HepG2 (cell line): Measurements from ENCODE around the gene CSDE1. TPM values are rescaled to one million over a fixed set of nuclear protein-coding genes. Genes with fewer than 3 reads are reported as not detected.

Experiments used
- ARID3A ChIP-seq: IDR thresholded peaks from 2 replicates; pipeline ENCODE4 v1.6.1; 2012; ENCODE audit warnings: low read depth, low read length, improper control_type of control experiment
- BHLHE40 ChIP-seq: IDR thresholded peaks from 2 replicates; pipeline ENCODE4 v1.6.1; 2011; ENCODE audit warnings: low read length, improper control_type of control experiment
- FOSL2 ChIP-seq: sonication (generic); formaldehyde crosslinking; IDR thresholded peaks from 2 replicates; pipeline ENCODE4 v1.4.0; 2020; ENCODE audit warnings: missing genetic modification reagents
- GATAD1 ChIP-seq: IDR thresholded peaks from 2 replicates; pipeline ENCODE4 v1.6.1; 2016; ENCODE audit warnings: missing genetic modification reagents, missing compliant biosample characterization
- JUND ChIP-seq: sonication (generic); formaldehyde crosslinking; IDR thresholded peaks from 2 replicates; pipeline ENCODE4 v1.8.0; 2022; ENCODE audit warnings: mild to moderate bottlenecking, missing genetic modification reagents
- LCORL ChIP-seq, 2 experiments: fragments of 450-650 bp in 1 of 2; sonication (generic) in 1 of 2; formaldehyde crosslinking in 1 of 2; IDR thresholded peaks; 2 replicates each; pipeline versions ENCODE4 v1.5.0 to v1.6.1; 2017 to 2020; ENCODE audit warnings: antibody characterized with exemption in 1 of 2, missing genetic modification reagents in 1 of 2
- MAZ ChIP-seq, 2 experiments: sonication (generic) in 1 of 2; formaldehyde crosslinking in 1 of 2; IDR thresholded peaks; 2 replicates each; pipeline versions ENCODE4 v1.5.0 to v1.6.1; 2012 to 2020; ENCODE audit warnings: low read depth in 2 of 2, mild to moderate bottlenecking in 2 of 2, borderline replicate concordance in 1 of 2, improper control_type of control experiment in 1 of 2, low read length in 1 of 2, missing genetic modification reagents in 1 of 2, moderate library complexity in 1 of 2
- MIER2 ChIP-seq: IDR thresholded peaks from 2 replicates; pipeline ENCODE4 v1.6.1; 2016; ENCODE audit warnings: missing biosample characterization, missing genetic modification reagents
- PHF20 ChIP-seq: sonication (generic); formaldehyde crosslinking; IDR thresholded peaks from 2 replicates; pipeline ENCODE4 v1.5.0; 2020; ENCODE audit warnings: mild to moderate bottlenecking, missing genetic modification reagents
- RXRB ChIP-seq: IDR thresholded peaks from 2 replicates; pipeline ENCODE4 v1.6.1; 2016; ENCODE audit warnings: borderline replicate concordance, missing genetic modification reagents, missing compliant biosample characterization
- SALL2 ChIP-seq: sonication (generic); formaldehyde crosslinking; IDR thresholded peaks from 2 replicates; pipeline ENCODE4 v1.8.1; 2023; ENCODE audit warnings: mild to moderate bottlenecking, missing genetic modification reagents, inconsistent platforms
- SP5 ChIP-seq: IDR thresholded peaks from 2 replicates; pipeline ENCODE4 v1.6.1; 2016; ENCODE audit warnings: low read depth, borderline replicate concordance
- TOE1 ChIP-seq: sonication (generic); formaldehyde crosslinking; IDR thresholded peaks from 2 replicates; pipeline ENCODE4 v1.4.0; 2020; ENCODE audit warnings: mild to moderate bottlenecking, missing genetic modification reagents
- ZBTB21 ChIP-seq: sonication (generic); formaldehyde crosslinking; IDR thresholded peaks from 2 replicates; pipeline ENCODE4 v1.4.0; 2020; ENCODE audit warnings: missing genetic modification reagents
- ZNF282 ChIP-seq: fragments of 450-650 bp; IDR thresholded peaks from 2 replicates; pipeline ENCODE4 v1.6.1; 2018; ENCODE audit not compliant: partially characterized antibody
- ZNF350 ChIP-seq: sonication (generic); formaldehyde crosslinking; IDR thresholded peaks from 2 replicates; pipeline ENCODE4 v1.4.0; 2020; ENCODE audit warnings: mild to moderate bottlenecking, low read depth, missing genetic modification reagents, borderline replicate concordance
- ZNF530 ChIP-seq: sonication (generic); formaldehyde crosslinking; IDR thresholded peaks from 2 replicates; pipeline ENCODE4 v1.5.0; 2020; ENCODE audit warnings: low read depth, mild to moderate bottlenecking, missing genetic modification reagents
- ZNF704 ChIP-seq: sonication (generic); formaldehyde crosslinking; IDR thresholded peaks from 2 replicates; pipeline ENCODE4 v1.8.1; 2023; ENCODE audit warnings: mild to moderate bottlenecking, inconsistent platforms, moderate library complexity, missing genetic modification reagents, borderline replicate concordance
- ZNF720 ChIP-seq: sonication (generic); formaldehyde crosslinking; IDR thresholded peaks from 2 replicates; pipeline ENCODE4 v1.4.0; 2020; ENCODE audit warnings: missing genetic modification reagents
- ZNF737 ChIP-seq: sonication (generic); formaldehyde crosslinking; IDR thresholded peaks from 2 replicates; pipeline ENCODE4 v1.5.0; 2020; ENCODE audit warnings: missing genetic modification reagents, mild to moderate bottlenecking, borderline replicate concordance
- ZSCAN12 ChIP-seq: sonication (generic); formaldehyde crosslinking; IDR thresholded peaks from 2 replicates; pipeline ENCODE4 v1.9.0; 2021; ENCODE audit warnings: mild to moderate bottlenecking, missing genetic modification reagents
- ZSCAN31 ChIP-seq: sonication (generic); formaldehyde crosslinking; IDR thresholded peaks from 2 replicates; pipeline ENCODE4 v1.5.0; 2020; ENCODE audit warnings: low read depth, mild to moderate bottlenecking, missing genetic modification reagents
- polyA plus RNA-seq, 8 experiments: library from polyadenylated mRNA; depleted of rRNA in 3 of 8; stranded (reverse) in 7 of 8; unstranded in 1 of 8; fragments of >200 nt; fragmentation: Illumina TruSeq in 4 of 8; extraction: Trizol in 4 of 8; gene quantifications; 2 replicates each; pipeline versions ENCODE4 v1.2.1 to v1.2.3, GENCODE V29; 2011 to 2016; ENCODE audit warnings: low read depth in 4 of 8, missing spikeins in 1 of 8, mixed read lengths in 1 of 8; ENCODE audit not compliant: insufficient read depth in 1 of 8
- total RNA-seq, 5 experiments: library from RNA; depleted of rRNA; stranded (reverse); fragments of >200 nt; fragmentation: Illumina TruSeq; extraction: Trizol; gene quantifications; 2 replicates each; pipeline ENCODE4 v1.2.3, GENCODE V29; 2016; ENCODE audit warnings: low read depth in 1 of 5
- TF ChIP-seq, protein P1 (sequence below), 2 experiments: IDR thresholded peaks; 2 replicates each; pipeline ENCODE4 v1.6.1; 2011 to 2012; ENCODE audit warnings: low read length in 2 of 2, borderline replicate concordance in 1 of 2, low read depth in 1 of 2, mild to moderate bottlenecking in 1 of 2, moderate library complexity in 1 of 2

CSDE1 gene
- total and polyA plus RNA-seq, 2 of the 13 experiments (the other 11 are each of a cell fraction or from before 2014, with no cell fraction given): 150 to 313 TPM

- TF ChIP-seq JUND (CRISPR knock-in tag) (no peak), ARID3A (no peak), SP5 (CRISPR knock-in tag) (no peak), ZNF704 (CRISPR knock-in tag) (no peak), BHLHE40 (no peak), RXRB (no peak), TOE1 (CRISPR knock-in tag) (no peak), SALL2 (CRISPR knock-in tag) (no peak), ZNF720 (no peak), ZNF282 (no peak), MAZ (IDR thresholded peaks at IDR 0.05; ENCODE audit: borderline replicate concordance, low read depth, low read length) (no peak), MAZ (CRISPR knock-in tag; IDR thresholded peaks at IDR 0.05; ENCODE audit: low read depth) (peak; percentile 32), PHF20 (CRISPR knock-in tag) (0 out of 2 replicates have a peak, but pooled peaks have one; percentile 23), GATAD1 (CRISPR knock-in tag) (no peak), FOSL2 (no peak), ZSCAN31 (CRISPR knock-in tag) (no peak), ZBTB21 (no peak), MIER2 (CRISPR knock-in tag) (no peak), ZNF737 (CRISPR knock-in tag) (no peak), LCORL (IDR thresholded peaks at IDR 0.05) (no peak), LCORL (CRISPR knock-in tag; IDR thresholded peaks at IDR 0.05) (no peak), ZSCAN12 (CRISPR knock-in tag) (no peak), ZNF350 (no peak), ZNF530 (CRISPR knock-in tag) (no peak)
- TF ChIP-seq, protein P1, sequence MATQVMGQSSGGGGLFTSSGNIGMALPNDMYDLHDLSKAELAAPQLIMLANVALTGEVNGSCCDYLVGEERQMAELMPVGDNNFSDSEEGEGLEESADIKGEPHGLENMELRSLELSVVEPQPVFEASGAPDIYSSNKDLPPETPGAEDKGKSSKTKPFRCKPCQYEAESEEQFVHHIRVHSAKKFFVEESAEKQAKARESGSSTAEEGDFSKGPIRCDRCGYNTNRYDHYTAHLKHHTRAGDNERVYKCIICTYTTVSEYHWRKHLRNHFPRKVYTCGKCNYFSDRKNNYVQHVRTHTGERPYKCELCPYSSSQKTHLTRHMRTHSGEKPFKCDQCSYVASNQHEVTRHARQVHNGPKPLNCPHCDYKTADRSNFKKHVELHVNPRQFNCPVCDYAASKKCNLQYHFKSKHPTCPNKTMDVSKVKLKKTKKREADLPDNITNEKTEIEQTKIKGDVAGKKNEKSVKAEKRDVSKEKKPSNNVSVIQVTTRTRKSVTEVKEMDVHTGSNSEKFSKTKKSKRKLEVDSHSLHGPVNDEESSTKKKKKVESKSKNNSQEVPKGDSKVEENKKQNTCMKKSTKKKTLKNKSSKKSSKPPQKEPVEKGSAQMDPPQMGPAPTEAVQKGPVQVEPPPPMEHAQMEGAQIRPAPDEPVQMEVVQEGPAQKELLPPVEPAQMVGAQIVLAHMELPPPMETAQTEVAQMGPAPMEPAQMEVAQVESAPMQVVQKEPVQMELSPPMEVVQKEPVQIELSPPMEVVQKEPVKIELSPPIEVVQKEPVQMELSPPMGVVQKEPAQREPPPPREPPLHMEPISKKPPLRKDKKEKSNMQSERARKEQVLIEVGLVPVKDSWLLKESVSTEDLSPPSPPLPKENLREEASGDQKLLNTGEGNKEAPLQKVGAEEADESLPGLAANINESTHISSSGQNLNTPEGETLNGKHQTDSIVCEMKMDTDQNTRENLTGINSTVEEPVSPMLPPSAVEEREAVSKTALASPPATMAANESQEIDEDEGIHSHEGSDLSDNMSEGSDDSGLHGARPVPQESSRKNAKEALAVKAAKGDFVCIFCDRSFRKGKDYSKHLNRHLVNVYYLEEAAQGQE (IDR thresholded peaks at IDR 0.05; ENCODE audit: borderline replicate concordance in 1 of 2, low read depth in 1 of 2, low read length in 2 of 2): no peak
Measured at GRCh38 chr1:114669562-114670082, 88.2 kb downstream of the CSDE1 start, which contains the start of gene DENND2C (continued).
